B cell (primary cell): ENCODE measurements around the gene SRC. TPM values are rescaled to one million over a fixed set of nuclear protein-coding genes. Genes with fewer than 3 reads are reported as not detected.

Experiments
- ATAC-seq: fragments of 200-7000 bp; cut with Tn5 transposase; one replicate; pipeline ENCODE4 v1.10.0; 2021; ENCODE audit warnings: low read depth, mild to moderate bottlenecking, moderate number of reproducible peaks, moderate library complexity
- CTCF ChIA-PET: fragments of 350-600 bp; sonication (Branson Sonifier 250); formaldehyde crosslinking; loops from one replicate; lab custom pipeline; 2021; ENCODE audit warnings: antibody characterized with exemption, inconsistent platforms; lab: Charles Lee
- POLR2A ChIA-PET: fragments of 350-600 bp; sonication (Branson Sonifier 250); formaldehyde crosslinking; loops from one replicate; lab custom pipeline; 2021; ENCODE audit warnings: antibody characterized with exemption; lab: Charles Lee
- DNase-seq: peaks from one replicate; pipeline ENCODE4 v3.0.0; 2013
- H2AFZ ChIP-seq: 2 replicates; pipeline ENCODE4 v1.6.1; 2012; ENCODE audit warnings: mild to moderate bottlenecking, low read depth, low read length; ENCODE audit not compliant: insufficient read depth, poor library complexity, severe bottlenecking
- H3K27ac ChIP-seq, 2 donors: 1 replicate in 1 of 2; 2 replicates in 1 of 2; pipeline ENCODE4 v1.5.1; 2012 to 2013; ENCODE audit warnings: low read length in 2 of 2, mild to moderate bottlenecking in 2 of 2, moderate library complexity in 1 of 2
- H3K27me3 ChIP-seq, 4 experiments: fragments of 200-600 bp in 1 of 4; sonication (generic) in 1 of 4; replicated peaks in 1 of 4; 1 replicate in 2 of 4; 2 replicates in 2 of 4; pipeline versions ENCODE4 v1.6.1 to v1.7.0; 2013 to 2016; ENCODE audit warnings: low read length in 3 of 4, mild to moderate bottlenecking in 2 of 4, mixed read lengths in 1 of 4, moderate library complexity in 1 of 4; ENCODE audit not compliant: insufficient read depth in 4 of 4, control insufficient read depth in 3 of 4; ENCODE audit errors: control extremely low read depth in 1 of 4
- H3K36me3 ChIP-seq, 2 experiments: replicated peaks in 1 of 2; 1 replicate in 1 of 2; 2 replicates in 1 of 2; pipeline versions ENCODE4 v1.6.1 to v1.7.1; 2013; ENCODE audit warnings: low read length in 1 of 2; ENCODE audit not compliant: insufficient read depth in 2 of 2, control insufficient read depth in 1 of 2; ENCODE audit errors: control extremely low read depth in 1 of 2, extremely low read depth in 1 of 2
- H3K4me1 ChIP-seq, 2 donors: fragments of 200-600 bp in 1 of 2; sonication (generic) in 1 of 2; 1 replicate in 1 of 2; 2 replicates in 1 of 2; pipeline versions ENCODE4 v1.5.1 to v1.6.1; 2013 to 2017; ENCODE audit warnings: low read length in 2 of 2; ENCODE audit not compliant: control insufficient read depth in 2 of 2, insufficient read depth in 2 of 2
- H3K4me2 ChIP-seq: replicated peaks from 2 replicates; pipeline ENCODE3; 2012; ENCODE audit warnings: mild to moderate bottlenecking, low read depth, low read length; ENCODE audit not compliant: poor library complexity, severe bottlenecking
- H3K4me3 ChIP-seq, 5 experiments: fragments of 200-600 bp in 1 of 5; sonication (generic) in 1 of 5; 1 replicate in 3 of 5; 2 replicates in 2 of 5; pipeline versions ENCODE4 v1.5.1 to v1.7.0; 2011 to 2016; ENCODE audit warnings: low read length in 4 of 5, mild to moderate bottlenecking in 4 of 5, low read depth in 2 of 5, control low read depth in 1 of 5, moderate library complexity in 1 of 5; ENCODE audit not compliant: insufficient read depth in 1 of 5; ENCODE audit errors: control extremely low read depth in 1 of 5, extremely low read depth in 1 of 5
- H3K79me2 ChIP-seq: fragments of 200-600 bp; sonication (generic); one replicate; pipeline ENCODE4 v1.6.0; 2016; ENCODE audit warnings: low read length; ENCODE audit not compliant: control insufficient read depth, insufficient read depth
- H3K9ac ChIP-seq: fragments of 200-600 bp; sonication (generic); 2 replicates; pipeline ENCODE4 v1.6.1; 2017; ENCODE audit warnings: mild to moderate bottlenecking, low read length, moderate library complexity
- H3K9me3 ChIP-seq, 3 donors: one replicate each; pipeline versions ENCODE4 v1.6.1 to v1.7.1; 2013; ENCODE audit warnings: low read length in 2 of 3; ENCODE audit not compliant: control insufficient read depth in 2 of 3, insufficient read depth in 1 of 3; ENCODE audit errors: control extremely low read depth in 1 of 3
- H4K20me1 ChIP-seq: 2 replicates; pipeline ENCODE4 v1.6.0; 2012; ENCODE audit warnings: mild to moderate bottlenecking, low read length; ENCODE audit not compliant: insufficient read depth, control insufficient read depth, poor library complexity, severe bottlenecking
- H3K27ac Mint-ChIP-seq: one replicate; pipeline ENCODE4 v1.8.0; 2021; ENCODE audit warnings: mixed read lengths
- H3K27me3 Mint-ChIP-seq: one replicate; pipeline ENCODE4 v1.8.0; 2021; ENCODE audit warnings: mixed read lengths
- H3K4me1 Mint-ChIP-seq: one replicate; pipeline ENCODE4 v1.8.0; 2021; ENCODE audit warnings: mixed read lengths
- H3K4me3 Mint-ChIP-seq: one replicate; pipeline ENCODE4 v1.8.0; 2021; ENCODE audit warnings: mixed read lengths
- H3K9me3 Mint-ChIP-seq: one replicate; pipeline ENCODE4 v1.8.0; 2022; ENCODE audit warnings: mixed read lengths; ENCODE audit not compliant: insufficient read depth
- CTCF ChIP-seq: fragments of 200-600 bp; IDR thresholded peaks from one replicate; pipeline ENCODE4 v1.8.0; 2022; ENCODE audit warnings: antibody characterized with exemption, mild to moderate bottlenecking
- EZH2 ChIP-seq: IDR thresholded peaks from 2 replicates; pipeline ENCODE4 v1.6.1; 2012; ENCODE audit warnings: borderline replicate concordance, low read depth, mild to moderate bottlenecking, moderate library complexity, low read length; ENCODE audit not compliant: insufficient read depth, poor library complexity, severe bottlenecking
- whole genome bisulfite sequencing: methylation state at CpG from one replicate; pipeline ENCODE4 v1.1.5; 2013; ENCODE audit warnings: missing lambda C conversion rate; ENCODE audit not compliant: insufficient coverage; 5-methylcytosine and 5-hydroxymethylcytosine counted together
- intact Hi-C: fragments of 100-400 bp; cut with micrococcal nuclease; formaldehyde crosslinking; loops from one replicate; pipeline ENCODE4 v1.10.0; 2022
- polyA plus RNA-seq: library from polyadenylated mRNA; depleted of rRNA; stranded (reverse); fragments of >200 nt; gene quantifications from 2 replicates; pipeline ENCODE4 v1.2.3, GENCODE V29; 2012
- total RNA-seq, 2 donors: library from RNA; stranded (reverse); fragments of 120-200 nt in 1 of 2; gene quantifications; 1 replicate in 1 of 2; 2 replicates in 1 of 2; pipeline versions ENCODE4 v1.2.3 to v1.2.4, GENCODE V29; 2013 to 2022

The SRC gene
- total and polyA plus RNA-seq, 2 donors (not counting 1 experiment from before 2014, with no cell fraction given): 6.5 to 16.8 TPM

- Mint-ChIP-seq H3K4me1 (no peaks in the 10 kb centered on the region), H3K27me3 (peaks cover 4% of the 10 kb centered on the region), H3K27ac (no peak overlapping the region), H3K4me3 (no peak overlapping the region), H3K9me3 (no peaks in the 10 kb centered on the region)
- Histone ChIP-seq H3K79me2 (no peaks in the 10 kb centered on the region), H3K4me1 (no peaks in the 10 kb centered on the region), H2AFZ (no peak overlapping the region), H3K27ac (no peak overlapping the region), H4K20me1 (no peaks in the 10 kb centered on the region), H3K27me3 (peaks cover 0 to 30% (median 6%) of the 10 kb centered on the region in 4 experiments), H3K9me3 (no peaks in the 10 kb centered on the region), H3K4me3 (no peak overlapping the region), H3K4me2 (no peak overlapping the region), H3K36me3 (no peaks in the 10 kb centered on the region), H3K9ac (no peak overlapping the region)
- CTCF ChIA-PET: no interaction called here
- intact Hi-C loops: no loop called here
- no peak for TF ChIP-seq CTCF
- no peak for TF ChIP-seq EZH2
- POLR2A ChIA-PET: no interaction called here
- DNase-seq: no peak
- ATAC-seq: no peak
These were observed 84.1 kb downstream of the SRC start for GRCh38 chr20:37430044-37430443.

GRCh38 chr20:37430778-37431460 is 85.0 kb downstream of the SRC start:
- H3K9ac ChIP-seq: no peak overlapping the region
- Mint-ChIP-seq H3K4me1 (no peaks in the 10 kb centered on the region), H3K4me3 (no peak overlapping the region), H3K27me3 (no peaks in the 10 kb centered on the region), H3K27ac (no peak overlapping the region), H3K9me3 (no peaks in the 10 kb centered on the region)
- H3K27ac ChIP-seq: no peak overlapping the region
- ChIA-PET POLR2A (no interaction called here), CTCF (no interaction called here)
- H3K4me1 ChIP-seq: no peaks in the 10 kb centered on the region
- intact Hi-C loops: no loop called here
- no peaks in the 10 kb centered on the region for H3K79me2 ChIP-seq
- no peak overlapping the region for H2AFZ ChIP-seq
- H4K20me1 ChIP-seq: no peaks in the 10 kb centered on the region
- no peak for ATAC-seq
- H3K4me2 ChIP-seq: no peak overlapping the region
- TF ChIP-seq CTCF (no peak), EZH2 (no peak)
- H3K4me3 ChIP-seq: no peak overlapping the region
- H3K27me3 ChIP-seq: peaks cover 0 to 26% (median 6%) of the 10 kb centered on the region in 4 experiments
- WGBS: 91% methylated on average over 6 of the region's 7 CpGs
- no peaks in the 10 kb centered on the region for H3K36me3 ChIP-seq
- DNase-seq: no peak
- no peaks in the 10 kb centered on the region for H3K9me3 ChIP-seq
